GM12875 (cell line): Measurements from ENCODE around the gene PELI1.

Experiments used
- H3K4me3 ChIP-seq: one replicate; pipeline ENCODE4 v1.5.1; 2011; ENCODE audit warnings: low read depth, low read length, control low read depth
- CTCF ChIP-seq: IDR thresholded peaks from 2 replicates; pipeline ENCODE4 v1.5.1; 2011; ENCODE audit warnings: low read depth, mild to moderate bottlenecking, control low read depth, inconsistent platforms, low read length, moderate library complexity, borderline replicate concordance; ENCODE audit not compliant: insufficient read depth

Gene PELI1

DNA sequence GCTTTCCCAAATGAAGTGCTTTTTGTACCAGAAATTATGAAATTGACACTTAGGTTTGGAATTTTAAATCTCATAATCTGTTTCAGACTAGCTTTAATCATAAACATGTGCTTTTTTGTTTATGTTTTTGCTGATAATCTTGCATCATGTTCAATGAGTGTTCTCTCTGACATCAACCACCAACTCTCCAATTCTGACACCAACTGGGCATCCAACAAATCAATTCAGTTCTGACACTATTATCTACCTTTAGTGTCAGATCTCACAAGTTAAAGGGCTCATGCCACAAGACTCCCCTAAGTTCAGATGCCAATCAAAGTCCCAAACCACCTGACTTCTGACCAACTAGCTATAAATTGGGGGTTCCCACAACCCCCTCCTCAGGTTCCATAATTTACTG, 19.6 kb downstream of the PELI1 start:
- no peak overlapping the region for H3K4me3 ChIP-seq
- no peak for TF ChIP-seq CTCF

DNA sequence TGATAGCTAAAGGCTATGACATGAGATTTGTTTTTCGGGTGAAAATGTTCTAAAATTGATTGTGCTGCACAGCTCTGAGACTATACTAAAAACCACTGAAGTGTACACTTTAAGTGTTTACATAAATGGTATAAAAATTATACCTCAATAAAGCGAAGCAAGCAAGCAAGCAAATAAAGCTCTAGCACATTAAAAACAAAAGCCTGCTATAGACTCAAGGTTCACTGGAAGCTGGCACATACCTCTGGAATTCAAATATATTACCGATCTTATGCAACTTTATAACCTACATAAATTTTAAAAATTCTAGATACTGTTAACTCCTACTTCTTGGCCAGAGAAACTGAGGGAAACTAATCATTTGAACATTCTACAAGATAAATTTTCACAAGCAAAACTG, 20.1 kb downstream of the PELI1 start:
- no peak for TF ChIP-seq CTCF
- no peak overlapping the region for H3K4me3 ChIP-seq

- no peak for TF ChIP-seq CTCF
These were observed 20.5 kb downstream of the PELI1 start for GRCh38 chr2:64123740-64124139.

GRCh38 chr2:64122358-64122757, 21.9 kb downstream of the PELI1 start:
- H3K4me3 ChIP-seq, result no peak overlapping the region
- no peak for TF ChIP-seq CTCF

More at GRCh38 chr2:64123740-64124139, 20.5 kb downstream of the PELI1 start:
- H3K4me3 ChIP-seq, result no peak overlapping the region

- H3K4me3 ChIP-seq, result no peak overlapping the region
- no peak for TF ChIP-seq CTCF
These were observed 23.3 kb downstream of the PELI1 start for GRCh38 chr2:64120928-64121327.

DNA sequence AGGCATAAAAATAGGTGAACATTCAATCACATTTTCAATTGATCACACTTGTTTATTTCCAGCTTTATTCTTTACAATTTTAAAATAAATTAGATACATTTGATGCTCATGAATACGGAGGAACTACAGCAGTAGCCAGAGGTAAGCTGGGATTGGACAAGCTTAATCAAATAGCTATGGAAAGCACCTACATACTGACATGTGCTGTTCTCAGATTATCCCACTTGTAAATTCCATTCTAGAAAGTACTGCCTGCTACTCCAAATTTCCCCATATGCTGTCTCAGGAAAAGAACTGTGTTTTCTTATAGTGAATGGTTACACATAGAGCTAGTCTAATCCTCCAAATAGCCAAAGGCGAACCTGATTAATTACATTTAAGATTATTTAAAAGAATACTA, 24.2 kb downstream of the PELI1 start:
- no peak for TF ChIP-seq CTCF
- no peak overlapping the region for H3K4me3 ChIP-seq

DNA sequence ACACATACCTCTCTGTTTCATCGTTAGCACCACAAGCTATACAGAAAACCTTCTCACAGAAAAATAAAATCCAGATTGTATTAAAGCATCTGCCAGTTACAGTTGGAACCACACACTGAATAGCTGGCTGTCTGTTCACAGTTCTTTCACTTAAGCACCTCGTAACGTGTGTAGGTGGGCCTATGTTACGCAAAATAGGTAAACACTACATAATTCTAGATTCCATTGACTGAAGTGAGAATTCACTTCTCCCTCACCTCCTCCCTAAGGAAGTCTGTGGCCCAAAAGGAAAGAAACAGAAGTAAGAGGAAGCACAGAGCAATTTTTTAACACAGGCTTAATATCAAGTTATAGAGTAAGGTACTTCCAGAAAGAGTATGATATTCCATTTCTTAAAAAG, 24.9 kb downstream of the PELI1 start:
- H3K4me3 ChIP-seq, result no peak overlapping the region
- no peak for TF ChIP-seq CTCF
